NCI-H187 treated with DMSO at 0.1 percent for 48 hours (cell line): ENCODE measurements around the gene RAD51B.
A peak's percentile ranks its signal among the peaks of the same experiment; 100 is the strongest.

Experiments used
- DNase-seq: peaks from one replicate; lab custom pipeline; 2025; lab: John Stamatoyannopoulos, UW

RAD51B gene

DNA sequence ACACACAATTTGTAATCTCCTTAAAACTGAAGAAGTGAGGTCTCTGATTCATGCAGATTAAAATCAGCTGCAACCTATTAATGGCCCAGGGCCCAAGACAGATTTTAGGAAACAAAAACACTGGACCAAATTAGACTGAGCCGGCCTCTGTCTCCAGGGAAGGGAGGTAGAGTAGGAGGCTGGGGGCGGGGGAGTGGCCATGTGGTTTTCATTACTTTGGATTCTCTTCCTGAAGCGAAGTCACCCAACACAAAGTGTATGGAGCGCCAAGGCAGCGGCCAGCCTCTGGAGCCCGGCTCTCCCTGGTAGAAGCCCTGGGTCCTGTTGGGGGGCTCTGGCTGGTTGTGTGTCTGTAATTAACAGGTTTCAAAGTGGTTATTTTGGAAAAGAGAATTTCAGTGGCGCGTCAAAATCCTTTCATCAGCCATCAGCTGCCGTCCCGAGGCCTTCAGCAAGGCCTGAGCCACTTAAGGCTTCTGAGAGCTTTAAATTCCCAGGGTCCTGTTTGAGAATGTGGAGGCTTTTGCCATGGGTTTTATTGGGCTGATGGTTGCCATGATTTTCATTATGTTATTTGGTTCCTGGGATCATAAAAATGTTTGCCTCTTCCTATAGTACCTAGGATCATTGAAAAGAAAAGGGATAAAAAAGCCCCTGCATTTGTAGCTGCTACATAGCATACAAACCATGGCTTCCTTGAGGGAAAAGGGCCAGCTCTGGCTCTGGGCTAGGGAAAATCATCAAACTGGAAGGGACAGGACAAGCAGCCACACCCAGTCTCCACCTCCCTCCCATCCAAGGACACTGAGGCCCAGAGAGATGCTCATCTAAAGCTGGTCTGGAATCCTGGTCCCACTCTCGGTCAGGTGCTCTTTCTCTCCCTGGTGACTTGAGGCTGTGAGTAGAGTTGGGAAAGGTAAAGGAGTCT, 690.9 kb downstream of the RAD51B start:
- no peak for DNase-seq

DNA sequence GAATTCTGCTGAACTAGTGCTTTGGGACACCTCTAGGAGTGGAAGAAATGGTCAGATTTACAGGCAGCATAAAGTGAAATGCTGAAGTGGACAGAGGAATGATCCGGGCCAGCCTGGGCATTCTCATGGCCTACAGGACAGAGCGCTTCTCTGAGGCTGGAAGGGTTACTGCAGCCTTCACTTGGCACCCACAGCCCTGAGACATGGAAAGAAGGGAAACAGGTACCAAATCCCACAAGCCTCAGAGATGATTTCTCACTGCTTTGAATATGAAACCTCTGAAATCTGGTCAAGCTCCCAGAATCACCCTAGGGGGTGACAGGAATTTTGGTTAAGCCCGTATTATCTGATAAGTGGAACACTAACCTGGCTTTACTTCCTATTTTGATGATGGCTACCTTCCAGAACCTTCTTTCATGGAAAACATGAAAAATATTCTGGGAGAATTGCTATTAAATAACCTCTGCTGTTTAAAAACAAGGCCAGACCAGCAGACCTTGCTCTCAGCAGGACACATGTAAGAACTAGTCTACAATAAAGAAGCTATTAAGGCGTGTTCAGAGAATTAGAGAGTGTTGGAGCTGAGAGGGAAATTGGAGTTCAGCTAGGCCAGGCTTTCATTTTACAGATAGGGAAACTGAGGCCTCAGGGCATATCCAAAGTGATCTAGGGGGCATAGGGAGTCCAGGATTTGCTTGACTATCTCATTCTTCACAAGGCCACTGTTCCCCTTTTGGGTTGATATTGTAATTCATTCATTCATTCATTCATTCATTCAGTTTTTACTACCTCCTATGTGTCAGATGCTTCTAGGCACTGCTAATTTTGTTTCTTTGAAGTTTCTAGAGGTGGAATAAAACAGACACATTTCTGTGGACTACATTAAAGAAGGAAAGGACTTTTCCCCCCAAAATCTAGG, 691.8 kb downstream of the RAD51B start:
- no peak for DNase-seq

GRCh38 chr14:68512088-68512487, 692.5 kb downstream of the RAD51B start:
- no peak for DNase-seq

DNA sequence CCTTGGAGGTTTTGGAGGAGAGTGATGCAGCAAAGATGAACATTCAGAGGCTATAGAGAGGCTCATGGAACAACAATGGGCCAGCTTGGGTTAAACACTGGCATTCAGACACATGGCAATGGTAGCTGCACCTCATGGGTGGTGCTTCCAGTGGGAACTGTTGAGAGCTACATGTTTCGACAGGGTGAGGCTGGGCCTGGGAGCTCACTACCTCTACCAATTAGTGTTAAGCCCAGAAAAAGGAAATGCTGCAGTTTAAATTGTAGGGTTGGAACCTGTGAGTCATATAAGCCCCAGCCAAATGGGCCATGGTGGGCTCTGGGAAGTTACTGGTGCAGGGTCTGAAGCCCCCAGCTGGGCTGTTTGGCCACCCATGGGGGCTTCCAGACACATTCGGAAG, 693.6 kb downstream of the RAD51B start:
- no peak for DNase-seq

DNA sequence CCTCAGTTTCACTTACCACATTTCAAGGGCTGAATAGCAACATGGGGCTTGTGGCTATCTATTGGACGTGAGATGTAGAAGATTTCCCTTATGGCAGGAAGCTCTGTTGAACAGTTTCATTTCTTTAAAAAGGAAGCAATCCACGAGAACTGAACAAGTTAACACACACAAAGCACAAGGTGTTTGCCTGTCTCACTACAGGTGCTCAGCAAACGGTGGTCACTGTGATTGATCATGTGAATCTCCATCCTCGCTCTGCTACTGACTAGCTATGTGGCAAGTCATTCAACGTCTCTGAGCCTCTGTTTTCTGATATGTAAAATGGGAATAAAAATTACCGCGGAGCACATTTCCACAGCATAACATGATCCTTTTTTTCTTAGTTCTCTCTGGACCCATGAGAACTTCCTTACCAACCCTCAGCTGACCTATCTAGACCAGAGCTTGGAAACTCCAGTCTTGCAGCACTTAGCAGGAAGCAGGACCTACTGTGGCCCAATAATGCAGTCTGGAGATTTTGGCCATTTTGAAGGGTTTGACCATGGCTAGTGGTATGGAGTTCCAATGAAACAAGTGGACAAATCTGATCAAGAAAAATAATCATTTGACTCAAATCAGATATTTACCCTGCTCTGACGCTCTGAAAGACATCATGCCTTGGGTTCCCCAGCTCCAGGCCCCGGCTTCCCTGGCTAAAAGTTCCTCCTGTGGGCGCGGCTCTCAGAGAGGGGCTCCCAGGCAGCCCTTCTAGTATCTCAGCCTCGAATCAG, 694.4 kb downstream of the RAD51B start:
- no peak for DNase-seq

GRCh38 chr14:68514608-68515194, 695.1 kb downstream of the RAD51B start:
- no peak for DNase-seq

DNA sequence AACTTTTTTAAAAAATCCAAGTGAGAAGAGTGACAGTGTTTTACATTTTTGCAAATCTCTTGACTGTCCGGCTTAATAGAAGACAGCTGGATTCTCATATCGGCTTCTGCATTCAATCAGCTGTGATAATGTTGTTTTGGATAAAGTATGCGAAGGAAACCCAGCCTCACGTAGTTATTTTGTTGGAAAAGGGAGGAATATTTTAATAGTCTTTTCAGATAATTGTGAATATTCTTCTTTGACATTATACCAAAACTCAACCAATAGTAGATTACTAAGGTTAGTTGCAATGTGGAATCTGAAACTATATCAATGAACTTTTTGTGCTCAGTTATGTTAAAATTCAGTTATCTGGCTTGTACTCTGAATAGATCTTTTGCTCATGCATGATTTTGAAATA, 696.8 kb downstream of the RAD51B start:
- DNase-seq = no peak

- DNase-seq = no peak
Measured at GRCh38 chr14:68518166-68518565, 698.6 kb downstream of the RAD51B start.

- no peak for DNase-seq
Measured at GRCh38 chr14:68518761-68519670, 699.4 kb downstream of the RAD51B start.

- no peak for DNase-seq
Measured at GRCh38 chr14:68519671-68520187, 700.1 kb downstream of the RAD51B start.

DNA sequence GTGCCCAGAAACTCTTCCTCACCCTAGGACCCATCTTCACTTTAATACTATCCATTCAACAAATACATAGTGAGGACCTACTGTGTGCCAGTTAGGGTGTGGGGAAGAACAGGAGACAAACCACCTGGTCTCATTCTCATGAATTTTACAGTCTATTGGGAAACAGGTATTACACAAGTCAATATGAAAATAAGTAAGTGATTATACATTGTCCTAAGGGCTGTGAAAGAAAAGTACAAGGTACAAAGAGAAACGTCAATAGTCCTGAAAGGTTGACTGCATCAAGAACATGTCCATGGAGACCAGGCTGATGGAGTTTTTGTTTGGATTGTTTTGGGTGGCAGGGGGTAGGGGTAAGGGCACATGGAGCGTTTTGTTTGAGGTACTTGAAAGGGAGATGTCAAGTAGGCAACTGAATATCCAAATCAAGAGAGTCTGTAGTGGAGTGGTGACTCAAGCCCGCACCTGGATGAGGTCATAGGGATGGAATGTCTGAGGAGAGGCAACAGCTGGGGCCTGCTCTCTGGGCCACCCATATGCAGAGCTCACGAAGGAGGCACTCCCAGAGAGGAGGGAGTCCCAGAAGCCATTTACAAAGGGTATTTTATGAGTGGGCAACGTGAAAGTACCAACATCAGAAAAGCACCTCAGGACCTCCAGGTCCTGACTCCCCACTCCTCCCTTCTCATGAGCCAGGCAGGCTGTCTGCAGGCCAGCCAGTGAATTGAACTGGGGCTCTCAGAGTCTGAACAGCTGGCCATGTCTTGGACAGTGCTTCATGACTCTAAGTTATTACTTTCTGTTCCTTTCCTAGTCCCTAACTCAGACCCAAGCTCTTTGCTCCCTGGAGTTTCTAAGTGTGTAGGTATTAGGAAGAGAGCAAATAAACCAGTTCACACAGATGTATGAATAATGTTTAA, 701.3 kb downstream of the RAD51B start:
- peak; percentile 35 for DNase-seq

- DNase-seq = no peak
Measured at GRCh38 chr14:68521557-68521901, 702.0 kb downstream of the RAD51B start.

- DNase-seq = no peak
Measured at GRCh38 chr14:68521961-68522509, 702.5 kb downstream of the RAD51B start.

DNA sequence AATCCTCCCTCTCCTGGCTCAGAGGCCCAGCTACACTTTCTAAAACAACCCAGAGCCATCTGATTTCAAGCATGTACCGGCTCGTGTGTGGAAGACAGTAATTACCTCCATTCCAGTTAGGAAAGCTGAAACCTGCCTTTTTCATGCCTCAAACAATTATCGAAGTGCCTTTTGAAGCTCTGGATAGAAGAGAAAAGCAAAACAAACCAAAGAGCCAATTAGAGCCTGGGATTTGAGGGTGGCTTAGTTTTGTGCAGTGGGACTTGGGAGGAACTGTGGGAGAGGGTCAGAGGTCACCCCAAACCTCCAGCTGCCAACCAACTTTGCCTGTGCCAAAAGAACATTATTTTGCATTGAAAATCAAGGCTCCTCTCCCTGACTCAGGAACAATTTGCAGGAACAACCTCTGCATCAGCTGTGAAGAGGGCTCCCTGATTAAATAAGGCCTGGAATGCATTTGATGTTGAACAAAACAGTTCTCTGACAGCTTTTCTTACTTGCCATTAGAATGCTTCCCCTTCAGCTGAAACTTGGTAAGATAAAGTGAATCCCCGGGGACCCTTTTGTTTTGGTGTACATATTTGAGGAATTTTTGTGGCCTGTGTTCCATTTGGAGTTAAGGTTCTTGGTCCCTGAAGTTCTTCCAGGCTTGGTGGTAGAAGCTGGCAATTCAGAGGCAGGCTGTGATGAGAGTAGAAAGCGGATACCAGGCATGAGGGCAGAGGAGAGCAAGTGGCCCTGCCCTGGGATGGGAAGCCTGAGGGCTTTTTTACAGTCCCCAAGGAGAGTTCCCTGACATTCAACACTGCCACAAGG, 703.1 kb downstream of the RAD51B start:
- DNase-seq = no peak

GRCh38 chr14:68523326-68523610, 703.7 kb downstream of the RAD51B start:
- no peak for DNase-seq

GRCh38 chr14:68523989-68524725, 704.6 kb downstream of the RAD51B start:
- DNase-seq = no peak

DNA sequence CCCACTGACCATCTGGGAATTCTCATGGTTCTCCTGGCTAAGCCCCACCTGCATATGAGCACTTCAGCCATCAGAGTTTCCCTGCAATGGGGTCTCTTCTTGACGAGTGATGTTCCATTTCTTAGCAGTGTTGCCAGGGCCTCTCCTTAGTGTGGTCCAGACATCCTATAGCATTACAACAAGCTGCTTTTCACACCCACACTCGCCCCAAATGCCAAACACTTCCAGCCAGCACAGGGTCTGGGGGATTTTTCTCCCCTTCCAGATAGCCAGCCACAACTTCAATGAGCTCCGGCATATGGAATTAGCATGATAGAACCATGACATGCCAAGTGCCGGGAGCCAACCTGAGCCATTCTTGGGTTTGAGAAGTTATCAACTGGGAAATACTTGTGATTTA, 705.9 kb downstream of the RAD51B start:
- DNase-seq = no peak
